ENCODE data around the gene SLC25A46. TPM values are rescaled to one million over a fixed set of nuclear protein-coding genes. Genes with fewer than 3 reads are reported as not detected.
A peak's percentile ranks its signal among the peaks of the same experiment; 100 is the strongest.

Gene SLC25A46
- total RNA-seq, 1 experiment from 2014 or later, result 42.1 TPM

- CTCF ChIA-PET, result no interaction called here
Observed at GRCh38 chr5:110753600-110753999, 14.8 kb downstream of the SLC25A46 start.

GRCh38 chr5:110754181-110754580, 15.4 kb downstream of the SLC25A46 start:
- DNase-seq, result no peak
- POLR2A ChIA-PET (ENCODE audit: unreplicated experiment), result no interaction called here
- intact Hi-C loops (cut with micrococcal nuclease), result loop anchor here (10.0 kb wide), 2 partner anchors 371 to 521 kb away; no protein-coding TSS in a partner anchor

More at GRCh38 chr5:110753600-110753999, 14.8 kb downstream of the SLC25A46 start:
- Histone ChIP-seq H3K27me3 (ENCODE audit: low read length) (no peaks in the 10 kb centered on the region), H3F3A (ENCODE audit: low read length, unreplicated experiment) (no peaks in the 10 kb centered on the region), H3K4me2 (ENCODE audit: low read length) (no peak overlapping the region), H2AFZ (ENCODE audit: low read length) (no peak overlapping the region), H3K4me1 (ENCODE audit: insufficient read depth, low read length) (peaks cover 10% of the 10 kb centered on the region), H3K27ac (ENCODE audit: low read length) (no peak overlapping the region), H3K79me2 (ENCODE audit: low read length) (no peaks in the 10 kb centered on the region), H3K36me3 (ENCODE audit: low read depth, low read length) (peaks cover 3% of the 10 kb centered on the region), H3K4me3 (ENCODE audit: low read length) (no peak overlapping the region), H3K9ac (ENCODE audit: low read length) (no peak overlapping the region), H3K9me3 (ENCODE audit: low read length) (no peaks in the 10 kb centered on the region), H3K9me2 (replicated peaks; ENCODE audit: low read length) (no peaks in the 10 kb centered on the region), H4K20me1 (ENCODE audit: low read length) (no peaks in the 10 kb centered on the region)
- no peak for ATAC-seq
- TF ChIP-seq EZH2 (IDR thresholded peaks at IDR 0.05; ENCODE audit: low read length, unreplicated experiment), result no peak
- no peak for TF ChIP-seq EZH2phosphoT487 (IDR thresholded peaks at IDR 0.05; ENCODE audit: borderline replicate concordance, low read length)
- POLR2A ChIA-PET (ENCODE audit: unreplicated experiment), result no interaction called here
- DNase-seq, result no peak
- BruUV-seq (replicated peaks), result no TSS peak
- intact Hi-C loops (cut with micrococcal nuclease), result loop anchor here (10.0 kb wide), 2 partner anchors 371 to 521 kb away; no protein-coding TSS in a partner anchor

GRCh38 chr5:110757118-110757729, 18.4 kb downstream of the SLC25A46 start:
- Histone ChIP-seq H3K9ac (ENCODE audit: low read length) (no peak overlapping the region), H2AFZ (ENCODE audit: low read length) (no peak overlapping the region), H3K9me3 (ENCODE audit: low read length) (no peaks in the 10 kb centered on the region), H3K4me1 (ENCODE audit: insufficient read depth, low read length) (peaks cover 5% of the 10 kb centered on the region), H3K9me2 (replicated peaks; ENCODE audit: low read length) (no peaks in the 10 kb centered on the region), H3K27me3 (ENCODE audit: low read length) (no peaks in the 10 kb centered on the region), H3K4me3 (ENCODE audit: low read length) (no peak overlapping the region), H3K27ac (ENCODE audit: low read length) (no peak overlapping the region), H3K36me3 (ENCODE audit: low read depth, low read length) (peaks cover 8% of the 10 kb centered on the region), H3F3A (ENCODE audit: low read length, unreplicated experiment) (no peaks in the 10 kb centered on the region), H4K20me1 (ENCODE audit: low read length) (no peaks in the 10 kb centered on the region), H3K79me2 (ENCODE audit: low read length) (no peaks in the 10 kb centered on the region), H3K4me2 (ENCODE audit: low read length) (no peak overlapping the region)
- BruUV-seq (replicated peaks), result no TSS peak
- DNase-seq, result peak; percentile 84
- ChIA-PET POLR2A (ENCODE audit: unreplicated experiment) (no interaction called here), CTCF (interaction anchor here (0.6 to 0.7 kb wide), 2 partner anchors 32 to 918 kb away, joined by 3 read pairs; no protein-coding TSS in a partner anchor)
- peak; percentile 41 for ATAC-seq
- intact Hi-C loops (cut with micrococcal nuclease), result loop anchor here (1.0 to 10.0 kb wide), 8 partner anchors 28 to 518 kb away; partner anchors contain the start of gene TMEM232
- no peak for TF ChIP-seq EZH2 (IDR thresholded peaks at IDR 0.05; ENCODE audit: low read length, unreplicated experiment)
- no peak for TF ChIP-seq EZH2phosphoT487 (IDR thresholded peaks at IDR 0.05; ENCODE audit: borderline replicate concordance, low read length)
- TF ChIP-seq CTCF (conservative IDR thresholded peaks at IDR 0.05; ENCODE audit: low read depth, low read length), result peak; percentile 89

More at GRCh38 chr5:110754181-110754580, 15.4 kb downstream of the SLC25A46 start:
- H4K20me1 ChIP-seq (ENCODE audit: low read length), result no peaks in the 10 kb centered on the region
- H3K4me1 ChIP-seq (ENCODE audit: insufficient read depth, low read length), result peaks cover 10% of the 10 kb centered on the region
- BruUV-seq (replicated peaks), result no TSS peak
- no peak overlapping the region for H3K9ac ChIP-seq (ENCODE audit: low read length)
- ATAC-seq, result no peak
- H3K36me3 ChIP-seq (ENCODE audit: low read depth, low read length), result peaks cover 3% of the 10 kb centered on the region
- H3K79me2 ChIP-seq (ENCODE audit: low read length), result no peaks in the 10 kb centered on the region
- no peaks in the 10 kb centered on the region for H3K27me3 ChIP-seq (ENCODE audit: low read length)
- H3F3A ChIP-seq (ENCODE audit: low read length, unreplicated experiment), result no peaks in the 10 kb centered on the region
- H3K4me3 ChIP-seq (ENCODE audit: low read length), result no peak overlapping the region
- H3K27ac ChIP-seq (ENCODE audit: low read length), result no peak overlapping the region
- no peaks in the 10 kb centered on the region for H3K9me3 ChIP-seq (ENCODE audit: low read length)
- no peaks in the 10 kb centered on the region for H3K9me2 ChIP-seq (replicated peaks; ENCODE audit: low read length)
- TF ChIP-seq EZH2 (IDR thresholded peaks at IDR 0.05; ENCODE audit: low read length, unreplicated experiment) (no peak), CTCF (conservative IDR thresholded peaks at IDR 0.05; ENCODE audit: low read depth, low read length) (no peak), EZH2phosphoT487 (IDR thresholded peaks at IDR 0.05; ENCODE audit: borderline replicate concordance, low read length) (no peak)
- CTCF ChIA-PET, result no interaction called here
- no peak overlapping the region for H2AFZ ChIP-seq (ENCODE audit: low read length)
- H3K4me2 ChIP-seq (ENCODE audit: low read length), result no peak overlapping the region

Data from PC-3 (cell line).